A673 (cell line): ENCODE measurements around the gene OR4F6. TPM values are rescaled to one million over a fixed set of nuclear protein-coding genes. Genes with fewer than 3 reads are reported as not detected.

Experiments used
- BruUV-seq: library from RNA; stranded (reverse); fragments of 400-500 nt; replicated peaks from 2 replicates; lab custom pipeline; 2021; lab: Mats Ljungman, UMichigan
- CTCF ChIA-PET: fragments of 300-600 bp; sonication (Branson Sonifier 250); formaldehyde crosslinking; loops from one replicate; lab custom pipeline; 2022; ENCODE audit warnings: antibody characterized with exemption; lab: Charles Lee
- POLR2A ChIA-PET: fragments of 300-600 bp; sonication (Branson Sonifier 250); formaldehyde crosslinking; loops from one replicate; lab custom pipeline; 2022; ENCODE audit warnings: antibody characterized with exemption; ENCODE audit not compliant: low non-redundant PET; lab: Charles Lee
- DNase-seq: peaks from one replicate; pipeline ENCODE4 v3.0.0-alpha.2; 2015; ENCODE audit warnings: low spot score
- H3K27ac ChIP-seq: fragments of 200-600 bp; sonication (generic); 2 replicates; pipeline ENCODE4 v1.5.1; 2016; ENCODE audit warnings: mixed run types, low read depth, mild to moderate bottlenecking, mixed read lengths, antibody characterized with exemption, low read length; ENCODE audit not compliant: poor library complexity, severe bottlenecking
- H3K27me3 ChIP-seq: fragments of 200-600 bp; sonication (generic); replicated peaks from 2 replicates; pipeline ENCODE4 v1.6.1; 2017; ENCODE audit warnings: mixed run types, low read depth, mild to moderate bottlenecking, mixed read lengths, antibody characterized with exemption, low read length; ENCODE audit not compliant: insufficient read depth, poor library complexity
- H3K36me3 ChIP-seq: fragments of 200-600 bp; sonication (generic); 2 replicates; pipeline ENCODE4 v1.6.1; 2016; ENCODE audit warnings: mixed run types, mild to moderate bottlenecking, mixed read lengths, antibody characterized with exemption, low read length; ENCODE audit not compliant: insufficient read depth, poor library complexity, severe bottlenecking
- H3K4me1 ChIP-seq: fragments of 200-600 bp; sonication (generic); 2 replicates; pipeline ENCODE4 v1.6.1; 2017; ENCODE audit warnings: mixed run types, mild to moderate bottlenecking, mixed read lengths, antibody characterized with exemption, low read length; ENCODE audit not compliant: insufficient read depth, poor library complexity, severe bottlenecking
- H3K4me3 ChIP-seq: fragments of 200-600 bp; sonication (generic); 2 replicates; pipeline ENCODE4 v1.5.1; 2016; ENCODE audit warnings: low read depth, mixed run types, mild to moderate bottlenecking, mixed read lengths, low read length; ENCODE audit not compliant: poor library complexity, severe bottlenecking
- H3K9me3 ChIP-seq: fragments of 200-600 bp; sonication (generic); 2 replicates; pipeline ENCODE4 v1.6.1; 2016; ENCODE audit warnings: mixed run types, low read depth, mild to moderate bottlenecking, mixed read lengths, antibody characterized with exemption, low read length; ENCODE audit not compliant: poor library complexity, severe bottlenecking
- EZH2 ChIP-seq: fragments of 200-600 bp; sonication (generic); IDR thresholded peaks from 2 replicates; pipeline ENCODE4 v1.6.1; 2017; ENCODE audit warnings: borderline replicate concordance, low read depth, mild to moderate bottlenecking, mixed read lengths, antibody characterized with exemption, low read length; ENCODE audit not compliant: poor library complexity, severe bottlenecking
- intact Hi-C: fragments of 100-400 bp; cut with micrococcal nuclease; formaldehyde crosslinking; loops from one replicate; pipeline ENCODE4 v1.10.0; 2022; ENCODE audit not compliant: unreplicated experiment
- total RNA-seq: library from RNA; stranded (reverse); gene quantifications from 2 replicates; pipeline ENCODE4 v1.2.3, GENCODE V29; 2021
- TF ChIP-seq, protein P1 (sequence below): fragments of 300-800, 200-600 bp; sonication (generic); conservative IDR thresholded peaks from 2 replicates; pipeline ENCODE4 v1.5.1; 2017; ENCODE audit warnings: low read depth, mild to moderate bottlenecking, antibody characterized with exemption, low read length, moderate library complexity, mixed read lengths

OR4F6 gene
- total RNA-seq, 1 experiment from 2014 or later, result not detected

DNA sequence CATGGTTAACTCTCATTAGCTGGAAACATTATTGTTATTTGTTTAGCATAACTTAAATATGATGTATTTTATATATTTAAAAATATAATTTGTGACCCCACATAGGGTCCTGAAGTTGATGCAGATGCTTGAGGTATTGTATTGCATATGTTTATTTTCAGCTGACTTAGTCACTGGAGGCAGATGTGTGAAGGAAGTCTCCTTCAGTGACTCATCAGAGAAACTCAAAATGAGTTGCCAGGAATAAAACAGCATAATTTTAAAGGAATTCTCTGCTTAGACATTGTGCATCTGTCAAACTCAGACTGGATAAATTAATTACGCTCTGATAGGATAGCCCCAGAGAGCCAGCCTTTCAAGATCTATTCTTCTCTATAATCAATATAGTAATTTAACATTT is 7.9 kb upstream of the OR4F6 start:
- H3K27ac ChIP-seq, result no peak overlapping the region
- intact Hi-C loops, result no loop called here
- CTCF ChIA-PET, result no interaction called here

DNA sequence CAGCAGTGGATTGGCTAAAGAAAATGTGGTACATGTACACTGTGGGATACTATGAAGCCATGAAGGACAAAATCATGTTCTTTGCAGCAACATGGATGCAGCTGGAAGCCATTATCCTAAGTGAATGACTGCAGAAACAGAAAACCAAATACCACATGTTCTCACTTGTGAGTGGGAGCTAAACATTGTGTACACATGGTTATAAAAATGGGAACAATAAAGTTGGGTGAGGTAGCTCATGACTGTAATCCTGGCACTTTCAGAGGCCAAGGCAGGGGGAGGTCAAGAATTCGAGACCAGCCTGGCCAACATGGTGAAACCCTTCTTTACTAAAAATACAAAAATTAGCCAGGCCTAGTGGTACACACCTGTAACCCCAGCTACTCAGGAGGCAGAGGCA is 3.6 kb upstream of the OR4F6 start:
- Histone ChIP-seq H3K27me3 (peaks cover 46% of the 10 kb centered on the region), H3K4me1 (no peaks in the 10 kb centered on the region), H3K36me3 (no peaks in the 10 kb centered on the region), H3K4me3 (no peak overlapping the region), H3K27ac (no peak overlapping the region), H3K9me3 (no peaks in the 10 kb centered on the region)
- no TSS peak for BruUV-seq
- intact Hi-C loops, result no loop called here
- no peak for DNase-seq
- TF ChIP-seq, protein P1, sequence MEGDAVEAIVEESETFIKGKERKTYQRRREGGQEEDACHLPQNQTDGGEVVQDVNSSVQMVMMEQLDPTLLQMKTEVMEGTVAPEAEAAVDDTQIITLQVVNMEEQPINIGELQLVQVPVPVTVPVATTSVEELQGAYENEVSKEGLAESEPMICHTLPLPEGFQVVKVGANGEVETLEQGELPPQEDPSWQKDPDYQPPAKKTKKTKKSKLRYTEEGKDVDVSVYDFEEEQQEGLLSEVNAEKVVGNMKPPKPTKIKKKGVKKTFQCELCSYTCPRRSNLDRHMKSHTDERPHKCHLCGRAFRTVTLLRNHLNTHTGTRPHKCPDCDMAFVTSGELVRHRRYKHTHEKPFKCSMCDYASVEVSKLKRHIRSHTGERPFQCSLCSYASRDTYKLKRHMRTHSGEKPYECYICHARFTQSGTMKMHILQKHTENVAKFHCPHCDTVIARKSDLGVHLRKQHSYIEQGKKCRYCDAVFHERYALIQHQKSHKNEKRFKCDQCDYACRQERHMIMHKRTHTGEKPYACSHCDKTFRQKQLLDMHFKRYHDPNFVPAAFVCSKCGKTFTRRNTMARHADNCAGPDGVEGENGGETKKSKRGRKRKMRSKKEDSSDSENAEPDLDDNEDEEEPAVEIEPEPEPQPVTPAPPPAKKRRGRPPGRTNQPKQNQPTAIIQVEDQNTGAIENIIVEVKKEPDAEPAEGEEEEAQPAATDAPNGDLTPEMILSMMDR, result no peak
- no peak for TF ChIP-seq EZH2
- ChIA-PET CTCF (no interaction called here), POLR2A (no interaction called here)

More for the DNA sequence above, 7.9 kb upstream of the OR4F6 start:
- Histone ChIP-seq H3K9me3 (no peaks in the 10 kb centered on the region), H3K4me1 (no peaks in the 10 kb centered on the region), H3K36me3 (no peaks in the 10 kb centered on the region), H3K27me3 (peaks cover 34% of the 10 kb centered on the region), H3K4me3 (no peak overlapping the region)
- no peak for DNase-seq
- BruUV-seq, result no TSS peak
- no peak for TF ChIP-seq EZH2
- TF ChIP-seq, protein P1, result no peak
- POLR2A ChIA-PET, result no interaction called here

DNA sequence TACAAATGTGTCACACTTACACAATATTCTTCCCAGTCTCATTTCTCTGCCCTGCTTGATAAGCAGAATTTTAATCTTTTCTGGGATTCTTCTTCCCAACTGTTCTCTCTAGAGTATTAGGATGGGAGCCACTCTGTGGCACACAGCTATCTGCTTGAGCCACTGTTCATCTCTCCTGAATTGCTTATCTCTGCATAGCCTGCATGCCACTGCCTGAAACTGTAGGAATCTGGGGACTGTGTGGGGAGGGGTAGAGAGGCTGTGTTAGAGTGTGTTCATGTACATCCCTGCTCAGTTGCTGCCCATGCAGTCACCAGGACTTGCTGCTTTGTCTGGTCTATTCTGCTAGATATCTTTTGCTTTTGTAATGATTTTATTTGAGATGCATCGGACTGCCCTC is 2.3 kb upstream of the OR4F6 start:
- no peak overlapping the region for H3K4me3 ChIP-seq
- peaks cover 46% of the 10 kb centered on the region for H3K27me3 ChIP-seq
- no peak for DNase-seq
- H3K36me3 ChIP-seq, result no peaks in the 10 kb centered on the region
- TF ChIP-seq EZH2, result no peak
- TF ChIP-seq, protein P1, result no peak
- no peaks in the 10 kb centered on the region for H3K4me1 ChIP-seq
- POLR2A ChIA-PET, result no interaction called here
- H3K9me3 ChIP-seq, result no peaks in the 10 kb centered on the region
- intact Hi-C loops, result no loop called here
- no TSS peak for BruUV-seq
- CTCF ChIA-PET, result no interaction called here
- H3K27ac ChIP-seq, result no peak overlapping the region
